PC-3 (cell line): Measurements from ENCODE around the gene TMEM185B. TPM values are rescaled to one million over a fixed set of nuclear protein-coding genes. Genes with fewer than 3 reads are reported as not detected.

Experiments used
- ATAC-seq: fragments of 200-7000 bp; cut with Tn5 transposase; 2 replicates; pipeline ENCODE4 v1.9.1; 2020; ENCODE audit warnings: mild to moderate bottlenecking, moderate library complexity
- BruUV-seq: library from RNA; stranded (reverse); fragments of 400-500 nt; replicated peaks from 2 replicates; lab custom pipeline; 2021; lab: Mats Ljungman, UMichigan
- CTCF ChIA-PET: fragments of 300-600 bp; sonication (Branson Sonifier 250); formaldehyde crosslinking; loops from one replicate; lab custom pipeline; 2022; ENCODE audit warnings: antibody characterized with exemption; lab: Charles Lee
- POLR2A ChIA-PET: fragments of 300-600 bp; sonication (Branson Sonifier 250); formaldehyde crosslinking; loops from one replicate; lab custom pipeline; 2022; ENCODE audit warnings: antibody characterized with exemption; ENCODE audit not compliant: unreplicated experiment; lab: Charles Lee
- DNase-seq: peaks from one replicate; pipeline ENCODE4 v3.0.0-alpha.2; 2015
- H2AFZ ChIP-seq: fragments of 300-600 bp; sonication (generic); 2 replicates; pipeline ENCODE4 v1.6.0; 2016; ENCODE audit warnings: antibody characterized with exemption, low read length
- H3F3A ChIP-seq: fragments of 300-600 bp; sonication (generic); one replicate; pipeline ENCODE4 v1.6.0; 2017; ENCODE audit warnings: antibody characterized with exemption, low read length, control low read depth, mild to moderate bottlenecking; ENCODE audit not compliant: unreplicated experiment
- H3K27ac ChIP-seq: fragments of 300-600 bp; sonication (generic); 2 replicates; pipeline ENCODE4 v1.5.1; 2016; ENCODE audit warnings: mild to moderate bottlenecking, low read length
- H3K27me3 ChIP-seq: fragments of 300-600 bp; sonication (generic); 2 replicates; pipeline ENCODE4 v1.6.1; 2016; ENCODE audit warnings: low read length, mixed read lengths
- H3K36me3 ChIP-seq: fragments of 300-600 bp; sonication (generic); 2 replicates; pipeline ENCODE4 v1.6.1; 2016; ENCODE audit warnings: low read depth, mixed run types, low read length, mixed read lengths
- H3K4me1 ChIP-seq: fragments of 300-600 bp; sonication (generic); 2 replicates; pipeline ENCODE4 v1.5.1; 2016; ENCODE audit warnings: low read length; ENCODE audit not compliant: insufficient read depth
- H3K4me2 ChIP-seq: fragments of 300-600 bp; sonication (generic); 2 replicates; pipeline ENCODE4 v1.6.0; 2016; ENCODE audit warnings: low read length
- H3K4me3 ChIP-seq: fragments of 300-600 bp; sonication (generic); 2 replicates; pipeline ENCODE4 v1.5.1; 2016; ENCODE audit warnings: mild to moderate bottlenecking, low read length, mixed read lengths
- H3K79me2 ChIP-seq: fragments of 300-600 bp; sonication (generic); 2 replicates; pipeline ENCODE4 v1.6.1; 2017; ENCODE audit warnings: low read length, mixed read lengths
- H3K9ac ChIP-seq: fragments of 300-600 bp; sonication (generic); 2 replicates; pipeline ENCODE4 v1.6.0; 2016; ENCODE audit warnings: mild to moderate bottlenecking, low read length
- H3K9me2 ChIP-seq: fragments of 300-600 bp; sonication (generic); replicated peaks from 2 replicates; pipeline ENCODE4 v1.6.1; 2016; ENCODE audit warnings: mixed run types, low read length, mixed read lengths
- H3K9me3 ChIP-seq: fragments of 300-600 bp; sonication (generic); 2 replicates; pipeline ENCODE4 v1.6.1; 2016; ENCODE audit warnings: low read length, mixed read lengths
- H4K20me1 ChIP-seq: fragments of 300-600 bp; sonication (generic); 2 replicates; pipeline ENCODE4 v1.6.1; 2016; ENCODE audit warnings: low read length, mixed read lengths
- CTCF ChIP-seq: fragments of 300-600 bp; sonication (generic); conservative IDR thresholded peaks from 2 replicates; pipeline ENCODE4 v1.5.1; 2017; ENCODE audit warnings: antibody characterized with exemption, low read depth, mild to moderate bottlenecking, low read length
- EZH2 ChIP-seq: fragments of 300-600 bp; sonication (generic); IDR thresholded peaks from one replicate; pipeline ENCODE4 v1.6.1; 2017; ENCODE audit warnings: antibody characterized with exemption, mild to moderate bottlenecking, low read length; ENCODE audit not compliant: unreplicated experiment
- EZH2phosphoT487 ChIP-seq: fragments of 300-600 bp; sonication (generic); IDR thresholded peaks from 2 replicates; pipeline ENCODE4 v1.6.1; 2018; ENCODE audit warnings: mild to moderate bottlenecking, antibody characterized with exemption, low read length, borderline replicate concordance
- intact Hi-C: fragments of 100-400 bp; cut with micrococcal nuclease; formaldehyde crosslinking; loops from 2 replicates; pipeline ENCODE4 v1.9.0; 2023
- total RNA-seq: library from RNA; depleted of rRNA; stranded (reverse); fragments of >200 nt; gene quantifications from 2 replicates; pipeline ENCODE4 v1.2.3, GENCODE V29; 2014

Gene TMEM185B
- total RNA-seq, 1 experiment from 2014 or later: 67.5 TPM

- peaks cover 34% of the 10 kb centered on the region for H3K4me1 ChIP-seq
- no peaks in the 10 kb centered on the region for H3F3A ChIP-seq
- no peak overlapping the region for H3K4me3 ChIP-seq
- intact Hi-C loops: no loop called here
- H3K9me2 ChIP-seq: no peaks in the 10 kb centered on the region
- no peak overlapping the region for H3K27ac ChIP-seq
- peaks cover 3% of the 10 kb centered on the region; the same call in 1 of the 2 replicates for H3K36me3 ChIP-seq
- ATAC-seq (no peak), DNase-seq (no peak)
- H4K20me1 ChIP-seq: peaks cover 15% of the 10 kb centered on the region; the same call in 1 of the 2 replicates
- peaks cover 69% of the 10 kb centered on the region for H3K79me2 ChIP-seq
- H2AFZ ChIP-seq: no peak overlapping the region
- POLR2A ChIA-PET: no interaction called here
- H3K9ac ChIP-seq: no peak overlapping the region
- TF ChIP-seq CTCF (no peak), EZH2phosphoT487 (no peak), EZH2 (no peak)
- no peak overlapping the region for H3K4me2 ChIP-seq
- H3K27me3 ChIP-seq: no peaks in the 10 kb centered on the region
- CTCF ChIA-PET: no interaction called here
- no TSS peak for BruUV-seq
- no peaks in the 10 kb centered on the region for H3K9me3 ChIP-seq
Measured at GRCh38 chr2:120255986-120256650, 32.9 kb upstream of the TMEM185B start.

- peaks cover 15% of the 10 kb centered on the region; the same call in 1 of the 2 replicates for H4K20me1 ChIP-seq
- H2AFZ ChIP-seq: no peak overlapping the region
- H3K27me3 ChIP-seq: no peaks in the 10 kb centered on the region
- peak overlapping the region; percentile 96 for H3K4me2 ChIP-seq
- CTCF ChIA-PET: no interaction called here
- DNase-seq (no peak), ATAC-seq (no peak)
- H3K4me1 ChIP-seq: peaks cover 34% of the 10 kb centered on the region
- H3F3A ChIP-seq: no peaks in the 10 kb centered on the region
- TF ChIP-seq EZH2 (no peak), CTCF (no peak), EZH2phosphoT487 (no peak)
- POLR2A ChIA-PET: no interaction called here
- H3K36me3 ChIP-seq: peaks cover 3% of the 10 kb centered on the region; the same call in 1 of the 2 replicates
- no peak overlapping the region for H3K9ac ChIP-seq
- no peak overlapping the region for H3K4me3 ChIP-seq
- H3K79me2 ChIP-seq: peaks cover 59% of the 10 kb centered on the region
- no peaks in the 10 kb centered on the region for H3K9me2 ChIP-seq
- no peaks in the 10 kb centered on the region for H3K9me3 ChIP-seq
- intact Hi-C loops: no loop called here
- H3K27ac ChIP-seq: no peak overlapping the region
- no TSS peak for BruUV-seq
Measured at GRCh38 chr2:120255071-120255470, 31.9 kb upstream of the TMEM185B start.

GRCh38 chr2:120254178-120254577 lies 31.0 kb upstream of the TMEM185B start:
- Histone ChIP-seq H3F3A (no peaks in the 10 kb centered on the region), H3K4me2 (peak overlapping the region; percentile 96), H3K79me2 (peaks cover 57% of the 10 kb centered on the region), H3K27ac (0 out of 2 replicates have a peak overlapping the region, but pooled peaks have one; percentile 81), H3K9me2 (no peaks in the 10 kb centered on the region), H3K4me1 (peaks cover 34% of the 10 kb centered on the region), H3K27me3 (no peaks in the 10 kb centered on the region), H3K9me3 (no peaks in the 10 kb centered on the region), H3K36me3 (peaks cover 3% of the 10 kb centered on the region; the same call in 1 of the 2 replicates), H3K9ac (peak overlapping the region; percentile 78), H4K20me1 (peaks cover 15% of the 10 kb centered on the region; the same call in 1 of the 2 replicates), H3K4me3 (peak overlapping the region; percentile 94), H2AFZ (peak overlapping the region; percentile 85; the same call in 1 of the 2 replicates)
- intact Hi-C loops: no loop called here
- no TSS peak for BruUV-seq
- POLR2A ChIA-PET: no interaction called here
- DNase-seq: no peak
- CTCF ChIA-PET: no interaction called here
- TF ChIP-seq EZH2 (no peak), CTCF (no peak), EZH2phosphoT487 (no peak)
- no peak for ATAC-seq
